A549 (cell line): ENCODE data around the gene KCNA4.

Experiments
- CBX2 ChIP-seq: fragments of 200-600 bp; sonication (generic); IDR thresholded peaks from 2 replicates; pipeline ENCODE4 v1.6.1; 2016; ENCODE audit warnings: low read depth, mild to moderate bottlenecking, borderline replicate concordance
- ELK1 ChIP-seq: fragments of 150-350 bp; IDR thresholded peaks from 2 replicates; pipeline ENCODE4 v1.6.1; 2014; ENCODE audit warnings: low read depth, mild to moderate bottlenecking, low read length
- EP300 ChIP-seq, 2 experiments: fragments of >200 bp; sonication (Bioruptor Twin); formaldehyde crosslinking; IDR thresholded peaks; 2 replicates in 1 of 2; 3 replicates in 1 of 2; pipeline ENCODE4 v1.6.1; 2016 to 2017
- HEYL ChIP-seq: fragments of 250-450 bp; sonication (Bioruptor Pico); IDR thresholded peaks from 2 replicates; pipeline ENCODE4 v1.8.0; 2021; ENCODE audit warnings: mild to moderate bottlenecking, moderate library complexity
- JUN ChIP-seq, 2 experiments: fragments of >200 bp; sonication (Bioruptor Twin); formaldehyde crosslinking; IDR thresholded peaks; 2 replicates in 1 of 2; 3 replicates in 1 of 2; pipeline ENCODE4 v1.6.1; 2016 to 2017
- POLR2A ChIP-seq: IDR thresholded peaks from 2 replicates; pipeline ENCODE4 v1.6.1; 2012; ENCODE audit warnings: mild to moderate bottlenecking, low read length
- RAD21 ChIP-seq, 2 experiments: fragments of >200 bp in 1 of 2; sonication (Bioruptor Twin) in 1 of 2; formaldehyde crosslinking in 1 of 2; IDR thresholded peaks in 1 of 2; conservative IDR thresholded peaks in 1 of 2; 2 replicates in 1 of 2; 3 replicates in 1 of 2; pipeline ENCODE4 v1.6.1; 2012 to 2018; ENCODE audit warnings: inconsistent platforms in 1 of 2
- SMC3 ChIP-seq: fragments of >200 bp; sonication (Bioruptor Twin); formaldehyde crosslinking; IDR thresholded peaks from 3 replicates; pipeline ENCODE4 v1.6.1; 2018; ENCODE audit warnings: inconsistent platforms

GRCh38 chr11:29963036-29963435 lies 53.8 kb downstream of the KCNA4 start:
- no peak for TF ChIP-seq JUN (IDR thresholded peaks at IDR 0.05)
- TF ChIP-seq EP300 (IDR thresholded peaks at IDR 0.05), result no peak
- no peak for TF ChIP-seq CBX2
- no peak for TF ChIP-seq HEYL (CRISPR knock-in tag)
- TF ChIP-seq ELK1, result no peak
- TF ChIP-seq POLR2A, result no peak
- TF ChIP-seq SMC3, result no peak
- TF ChIP-seq RAD21 (conservative IDR thresholded peaks at IDR 0.05 in 1 of 2, IDR thresholded peaks at IDR 0.05 in 1 of 2), result no peak
